WTC11 (cell line): Measurements from ENCODE around the gene BMP4.

ENCODE experiments used
- CBFB ChIP-seq: sonication (generic); formaldehyde crosslinking; IDR thresholded peaks from 2 replicates; pipeline ENCODE4 v1.8.1; 2022; ENCODE audit warnings: mild to moderate bottlenecking, low read depth, missing genetic modification reagents
- CTCF ChIP-seq: fragments of 200-600 bp; IDR thresholded peaks from 2 replicates; pipeline ENCODE4 v1.8.0; 2022; ENCODE audit warnings: antibody characterized with exemption
- KAT7 ChIP-seq: sonication (generic); formaldehyde crosslinking; IDR thresholded peaks from 2 replicates; pipeline ENCODE4 v1.8.1; 2023; ENCODE audit warnings: missing genetic modification reagents, mild to moderate bottlenecking, borderline replicate concordance
- MAX ChIP-seq: sonication (generic); formaldehyde crosslinking; IDR thresholded peaks from 2 replicates; pipeline ENCODE4 v1.8.0; 2022; ENCODE audit warnings: mild to moderate bottlenecking, missing genetic modification reagents
- MYBL2 ChIP-seq: sonication (generic); formaldehyde crosslinking; IDR thresholded peaks from 2 replicates; pipeline ENCODE4 v1.8.1; 2023; ENCODE audit warnings: mild to moderate bottlenecking, moderate library complexity, missing genetic modification reagents
- SP1 ChIP-seq: sonication (generic); formaldehyde crosslinking; conservative IDR thresholded peaks from 2 replicates; pipeline ENCODE4 v1.8.1; 2022; ENCODE audit warnings: missing genetic modification reagents
- TEAD4 ChIP-seq: sonication (generic); formaldehyde crosslinking; IDR thresholded peaks from 2 replicates; pipeline ENCODE4 v1.8.0; 2022; ENCODE audit warnings: mild to moderate bottlenecking, missing genetic modification reagents
- ZBTB21 ChIP-seq: sonication (generic); formaldehyde crosslinking; IDR thresholded peaks from 2 replicates; pipeline ENCODE4 v1.8.1; 2023; ENCODE audit warnings: mild to moderate bottlenecking, missing genetic modification reagents, borderline replicate concordance
- ZNF423 ChIP-seq: fragments of 250-450 bp; sonication (Bioruptor Pico); IDR thresholded peaks from 2 replicates; pipeline ENCODE4 v2.1.2; 2022; ENCODE audit warnings: mild to moderate bottlenecking, moderate library complexity

GRCh38 chr14:53948205-53948884 is 8.3 kb downstream of the BMP4 start:
- TF ChIP-seq SP1 (CRISPR knock-in tag) (no peak), ZNF423 (CRISPR knock-in tag) (no peak), CTCF (no peak), MAX (CRISPR knock-in tag) (no peak), CBFB (CRISPR knock-in tag) (no peak), KAT7 (no peak), ZBTB21 (CRISPR knock-in tag) (no peak), TEAD4 (CRISPR knock-in tag) (no peak), MYBL2 (CRISPR knock-in tag) (no peak)
